Bronchial epithelial cell (primary cell): ENCODE results near the gene ASIC2. TPM values are rescaled to one million over a fixed set of nuclear protein-coding genes. Genes with fewer than 3 reads are reported as not detected.

Source experiments
- DNase-seq: peaks from one replicate; pipeline ENCODE4 v3.0.0-alpha.2; 2010; ENCODE audit warnings: low read depth
- FAIRE-seq: peaks from 2 replicates; lab custom pipeline; 2011; peaks lifted over from hg19 to GRCh38; lab: Jason Lieb, UNC
- H3K27me3 ChIP-seq: 2 replicates; pipeline ENCODE4 v1.5.1; 2011; ENCODE audit warnings: low read length; ENCODE audit not compliant: control insufficient read depth, insufficient read depth
- H3K36me3 ChIP-seq: 2 replicates; pipeline ENCODE4 v1.5.1; 2011; ENCODE audit warnings: low read length; ENCODE audit not compliant: control insufficient read depth, insufficient read depth
- H3K4me3 ChIP-seq: 2 replicates; pipeline ENCODE4 v1.5.1; 2011; ENCODE audit warnings: mild to moderate bottlenecking, low read depth, low read length, control low read depth
- total RNA-seq: library from RNA; depleted of rRNA; stranded (reverse); fragments of >200 nt; gene quantifications from 2 replicates; pipeline ENCODE4 v1.2.1, GENCODE V29; 2014
- TF ChIP-seq, protein P1 (sequence below): IDR thresholded peaks from 2 replicates; pipeline ENCODE4 v1.5.1; 2011; ENCODE audit warnings: mild to moderate bottlenecking, moderate library complexity, low read length, control low read depth, inconsistent platforms; ENCODE audit not compliant: insufficient read depth, severe bottlenecking

The ASIC2 gene
- total RNA-seq, 1 donor from 2014 or later: not detected

DNA sequence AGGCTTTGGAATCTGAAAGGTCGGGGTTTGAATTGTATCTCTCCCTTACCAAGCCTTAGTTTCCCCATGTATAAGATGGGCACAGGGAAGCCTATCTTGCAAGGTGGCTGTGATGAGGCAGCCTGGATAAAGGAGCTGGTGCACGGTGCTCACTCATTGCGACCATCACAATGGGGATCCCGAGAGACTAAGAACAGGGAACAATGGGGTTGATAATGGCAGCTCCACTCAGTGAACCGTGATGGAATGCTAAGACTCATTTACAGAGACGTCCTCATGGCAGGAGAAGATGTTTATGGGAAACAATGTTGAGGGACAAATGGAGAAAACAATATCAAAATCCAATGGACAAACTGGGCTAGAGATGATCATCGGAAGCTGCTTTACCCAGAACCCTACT lies 219.7 kb downstream of the ASIC2 start:
- FAIRE-seq: no peak
- TF ChIP-seq, protein P1, sequence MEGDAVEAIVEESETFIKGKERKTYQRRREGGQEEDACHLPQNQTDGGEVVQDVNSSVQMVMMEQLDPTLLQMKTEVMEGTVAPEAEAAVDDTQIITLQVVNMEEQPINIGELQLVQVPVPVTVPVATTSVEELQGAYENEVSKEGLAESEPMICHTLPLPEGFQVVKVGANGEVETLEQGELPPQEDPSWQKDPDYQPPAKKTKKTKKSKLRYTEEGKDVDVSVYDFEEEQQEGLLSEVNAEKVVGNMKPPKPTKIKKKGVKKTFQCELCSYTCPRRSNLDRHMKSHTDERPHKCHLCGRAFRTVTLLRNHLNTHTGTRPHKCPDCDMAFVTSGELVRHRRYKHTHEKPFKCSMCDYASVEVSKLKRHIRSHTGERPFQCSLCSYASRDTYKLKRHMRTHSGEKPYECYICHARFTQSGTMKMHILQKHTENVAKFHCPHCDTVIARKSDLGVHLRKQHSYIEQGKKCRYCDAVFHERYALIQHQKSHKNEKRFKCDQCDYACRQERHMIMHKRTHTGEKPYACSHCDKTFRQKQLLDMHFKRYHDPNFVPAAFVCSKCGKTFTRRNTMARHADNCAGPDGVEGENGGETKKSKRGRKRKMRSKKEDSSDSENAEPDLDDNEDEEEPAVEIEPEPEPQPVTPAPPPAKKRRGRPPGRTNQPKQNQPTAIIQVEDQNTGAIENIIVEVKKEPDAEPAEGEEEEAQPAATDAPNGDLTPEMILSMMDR: no peak

DNA sequence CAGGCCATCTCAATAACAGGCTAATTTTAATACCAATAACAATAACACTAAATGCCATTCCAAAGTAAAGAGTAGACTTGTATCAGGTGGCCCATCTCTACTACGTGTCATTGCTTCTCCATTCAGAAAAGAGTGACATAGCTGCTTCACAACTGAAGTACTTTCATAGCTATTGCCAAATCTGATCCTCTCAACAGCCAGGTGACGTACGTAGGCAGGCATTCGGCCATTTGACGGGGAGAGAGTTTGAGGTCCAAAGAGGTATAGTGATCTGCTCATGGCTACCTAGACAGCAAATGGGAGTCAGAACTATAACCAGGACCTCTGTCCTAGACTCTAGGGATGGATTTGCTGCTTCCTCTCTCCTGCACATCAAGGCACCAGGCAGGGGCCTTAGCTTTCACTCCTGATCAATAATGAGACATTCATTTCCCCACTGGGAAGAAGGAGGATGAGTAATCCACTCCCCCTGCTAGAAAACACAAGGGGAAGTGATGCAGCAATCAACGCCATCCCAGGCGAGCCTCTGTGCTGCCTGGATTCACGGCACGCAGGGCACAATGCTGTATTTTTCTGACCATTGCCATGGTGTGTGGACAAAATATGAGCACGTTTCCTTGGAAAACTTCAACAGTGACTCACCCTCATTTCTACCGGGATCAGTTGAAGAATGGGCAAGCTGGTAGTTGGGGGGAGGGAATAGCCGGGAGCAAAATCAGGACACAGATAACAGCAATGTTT lies 220.5 kb downstream of the ASIC2 start:
- Histone ChIP-seq H3K4me3 (no peak overlapping the region), H3K27me3 (no peaks in the 10 kb centered on the region), H3K36me3 (no peaks in the 10 kb centered on the region)
- DNase-seq: peak; percentile 23
- TF ChIP-seq, protein P1: no peak
- FAIRE-seq: no peak

More for the DNA sequence above, 219.7 kb downstream of the ASIC2 start:
- Histone ChIP-seq H3K27me3 (no peaks in the 10 kb centered on the region), H3K4me3 (no peak overlapping the region), H3K36me3 (no peaks in the 10 kb centered on the region)
- no peak for DNase-seq

DNA sequence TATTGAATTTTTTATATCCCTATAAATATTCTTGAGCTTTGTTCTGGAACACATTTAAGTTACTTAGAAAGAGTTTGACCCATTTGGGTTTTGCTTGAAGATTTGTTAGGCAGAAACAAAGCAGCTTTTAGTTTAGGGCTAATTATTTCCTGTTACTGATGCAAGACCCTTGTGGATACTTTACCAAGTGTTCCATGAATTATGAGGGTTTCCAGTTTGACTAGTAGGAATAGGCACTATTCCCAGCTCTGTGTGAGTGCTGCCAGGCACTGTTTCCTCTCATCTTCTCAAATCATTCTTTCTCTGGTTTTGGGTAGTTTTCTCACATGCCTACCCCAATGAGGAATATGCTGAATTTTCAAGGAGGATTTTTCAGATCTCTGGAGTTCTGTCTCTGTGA lies 221.4 kb downstream of the ASIC2 start:
- DNase-seq (no peak), FAIRE-seq (no peak)
- TF ChIP-seq, protein P1: no peak
- no peak overlapping the region for H3K4me3 ChIP-seq
- no peaks in the 10 kb centered on the region for H3K27me3 ChIP-seq
- H3K36me3 ChIP-seq: no peaks in the 10 kb centered on the region

DNA sequence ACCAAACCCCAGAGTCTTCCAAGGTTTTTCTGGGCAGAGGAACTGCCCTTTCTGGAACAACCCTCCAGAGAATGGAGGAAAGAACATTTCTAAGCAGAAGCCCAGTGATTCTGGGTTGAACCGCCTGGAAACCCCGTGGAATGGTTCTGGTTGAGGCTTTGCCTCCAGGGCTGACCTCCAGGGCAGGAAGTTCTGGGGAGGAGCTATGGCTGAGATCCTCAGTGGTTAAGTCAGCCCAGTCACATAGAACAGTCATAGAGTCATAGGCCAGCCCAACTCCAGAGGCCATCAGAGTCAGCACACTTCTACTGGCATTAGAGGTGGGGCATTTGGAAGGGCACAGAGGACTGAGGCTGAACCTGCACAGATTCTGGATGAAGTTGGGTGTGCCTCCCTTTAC lies 235.5 kb downstream of the ASIC2 start:
- TF ChIP-seq, protein P1: no peak
- DNase-seq (no peak), FAIRE-seq (no peak)
- Histone ChIP-seq H3K36me3 (no peaks in the 10 kb centered on the region), H3K27me3 (no peaks in the 10 kb centered on the region), H3K4me3 (no peak overlapping the region)

DNA sequence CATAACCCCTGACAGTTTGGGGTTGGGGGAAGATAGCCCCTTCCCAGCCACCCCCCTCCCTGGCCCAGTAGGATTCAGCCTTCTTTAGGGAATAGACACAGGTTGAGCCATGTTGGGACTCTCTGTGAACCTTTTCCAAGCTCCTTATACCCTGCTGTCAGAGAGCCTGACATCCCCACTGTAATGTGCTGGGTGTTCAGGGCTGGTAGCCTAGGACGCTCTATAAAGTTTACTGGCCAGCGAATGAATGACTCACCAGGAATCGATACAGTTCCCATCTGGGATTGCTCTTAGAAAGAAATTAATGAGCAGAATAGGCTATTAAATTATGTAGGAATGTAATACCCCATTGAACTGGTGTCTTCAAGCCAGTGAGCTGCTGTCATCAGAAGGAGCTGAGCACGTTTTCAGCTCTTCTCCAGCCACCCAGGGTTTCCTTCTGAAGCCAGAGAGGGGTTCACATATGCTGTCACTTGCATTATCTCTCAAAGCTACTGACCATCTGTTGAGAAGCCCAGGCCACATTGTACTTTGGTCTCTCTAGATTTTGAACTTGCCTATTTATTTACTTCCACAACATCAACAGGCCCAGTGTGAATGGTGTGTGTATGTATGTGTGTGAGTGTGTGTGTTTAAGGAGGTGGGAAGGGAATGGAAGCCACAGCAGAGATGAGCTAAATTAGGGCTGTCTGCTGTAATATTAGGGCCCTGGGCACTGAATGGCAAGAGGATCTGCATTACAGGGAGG lies 236.5 kb downstream of the ASIC2 start:
- FAIRE-seq (no peak), DNase-seq (no peak)
- Histone ChIP-seq H3K4me3 (no peak overlapping the region), H3K27me3 (no peaks in the 10 kb centered on the region), H3K36me3 (no peaks in the 10 kb centered on the region)
- TF ChIP-seq, protein P1: no peak
